K562 (cell line): ENCODE measurements around the gene ITLN1.

ENCODE experiments used
- ARNT ChIP-seq, 2 experiments: fragments of 450-650 bp; IDR thresholded peaks; 2 replicates each; pipeline ENCODE4 v1.6.1; 2016; ENCODE audit warnings: mild to moderate bottlenecking in 1 of 2
- HOMEZ ChIP-seq: fragments of 250-450 bp; sonication (Bioruptor Pico); IDR thresholded peaks from 2 replicates; pipeline ENCODE4 v1.4.0; 2020; ENCODE audit warnings: mild to moderate bottlenecking, moderate library complexity
- NR2C1 ChIP-seq, 2 experiments: fragments of 450-650 bp; IDR thresholded peaks; 2 replicates each; pipeline ENCODE4 v1.6.1; 2017; ENCODE audit warnings: mild to moderate bottlenecking in 2 of 2, antibody characterized with exemption in 1 of 2, inconsistent platforms in 1 of 2, missing compliant biosample characterization in 1 of 2, missing genetic modification characterization in 1 of 2
- POLR2AphosphoS5 ChIP-seq: IDR thresholded peaks from 2 replicates; pipeline ENCODE4 v1.6.1; 2011; ENCODE audit warnings: mild to moderate bottlenecking, low read depth, low read length, moderate library complexity; ENCODE audit not compliant: control insufficient read depth, insufficient read depth
- SIRT6 ChIP-seq: IDR thresholded peaks from one replicate; pipeline ENCODE4 v1.6.1; 2012; ENCODE audit warnings: low read depth, mild to moderate bottlenecking, control low read depth, inconsistent platforms, low read length, moderate library complexity
- SRSF7 ChIP-seq: fragments of 200-400 bp; formaldehyde crosslinking; optimal IDR thresholded peaks from 2 replicates; pipeline ENCODE3; 2017; ENCODE audit warnings: mild to moderate bottlenecking, low read depth, low read length
- ZFP1 ChIP-seq: fragments of 450-650 bp; formaldehyde crosslinking; IDR thresholded peaks from 2 replicates; pipeline ENCODE4 v1.4.0; 2020; ENCODE audit warnings: mild to moderate bottlenecking, mixed read lengths
- TF ChIP-seq, protein P1 (sequence below), 3 experiments: IDR thresholded peaks in 2 of 3; conservative IDR thresholded peaks in 1 of 3; 2 replicates each; pipeline ENCODE4 v1.5.1; 2011 to 2012; ENCODE audit warnings: low read length in 3 of 3, mild to moderate bottlenecking in 3 of 3, control low read depth in 2 of 3, improper control_type of control experiment in 1 of 3, inconsistent platforms in 1 of 3, low read depth in 1 of 3, mixed read lengths in 1 of 3, moderate library complexity in 1 of 3; ENCODE audit not compliant: insufficient read depth in 2 of 3

GRCh38 chr1:160901768-160902167 is 16.8 kb upstream of the ITLN1 start:
- TF ChIP-seq ARNT (IDR thresholded peaks at IDR 0.05) (no peak), SIRT6 (no peak), NR2C1 (IDR thresholded peaks at IDR 0.05) (no peak), NR2C1 (tag; IDR thresholded peaks at IDR 0.05) (no peak), POLR2AphosphoS5 (no peak), HOMEZ (CRISPR knock-in tag) (no peak), SRSF7 (no peak), ZFP1 (no peak)
- TF ChIP-seq, protein P1, sequence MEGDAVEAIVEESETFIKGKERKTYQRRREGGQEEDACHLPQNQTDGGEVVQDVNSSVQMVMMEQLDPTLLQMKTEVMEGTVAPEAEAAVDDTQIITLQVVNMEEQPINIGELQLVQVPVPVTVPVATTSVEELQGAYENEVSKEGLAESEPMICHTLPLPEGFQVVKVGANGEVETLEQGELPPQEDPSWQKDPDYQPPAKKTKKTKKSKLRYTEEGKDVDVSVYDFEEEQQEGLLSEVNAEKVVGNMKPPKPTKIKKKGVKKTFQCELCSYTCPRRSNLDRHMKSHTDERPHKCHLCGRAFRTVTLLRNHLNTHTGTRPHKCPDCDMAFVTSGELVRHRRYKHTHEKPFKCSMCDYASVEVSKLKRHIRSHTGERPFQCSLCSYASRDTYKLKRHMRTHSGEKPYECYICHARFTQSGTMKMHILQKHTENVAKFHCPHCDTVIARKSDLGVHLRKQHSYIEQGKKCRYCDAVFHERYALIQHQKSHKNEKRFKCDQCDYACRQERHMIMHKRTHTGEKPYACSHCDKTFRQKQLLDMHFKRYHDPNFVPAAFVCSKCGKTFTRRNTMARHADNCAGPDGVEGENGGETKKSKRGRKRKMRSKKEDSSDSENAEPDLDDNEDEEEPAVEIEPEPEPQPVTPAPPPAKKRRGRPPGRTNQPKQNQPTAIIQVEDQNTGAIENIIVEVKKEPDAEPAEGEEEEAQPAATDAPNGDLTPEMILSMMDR (IDR thresholded peaks at IDR 0.05 in 2 of 3, conservative IDR thresholded peaks at IDR 0.05 in 1 of 3; ENCODE audit: insufficient read depth in 2 of 3, low read depth in 1 of 3, low read length in 3 of 3), result no peak
